DND-41 (cell line): ENCODE data around the gene ABCB8.
A peak's percentile ranks its signal among the peaks of the same experiment; 100 is the strongest.

Experiments
- CTCF ChIP-seq: IDR thresholded peaks from 2 replicates; pipeline ENCODE4 v1.5.1; 2012; ENCODE audit warnings: borderline replicate concordance, low read length, moderate library complexity, mild to moderate bottlenecking; ENCODE audit not compliant: poor library complexity, severe bottlenecking; ENCODE audit errors: extremely low read depth
- EZH2 ChIP-seq: IDR thresholded peaks from 3 replicates; pipeline ENCODE4 v1.6.1; 2012; ENCODE audit warnings: borderline replicate concordance, low read depth, mild to moderate bottlenecking, moderate library complexity, low read length, inconsistent platforms; ENCODE audit not compliant: severe bottlenecking

- TF ChIP-seq CTCF, result peak; percentile 67
- TF ChIP-seq EZH2, result no peak
Observed at GRCh38 chr7:151091431-151091830, 63.2 kb downstream of the ABCB8 start.
